Measurements from ENCODE around the gene TCEAL9. TPM values are rescaled to one million over a fixed set of nuclear protein-coding genes. Genes with fewer than 3 reads are reported as not detected.

The TCEAL9 gene
- total RNA-seq (2014; rRNA removed; shearing (Covaris generic)): 28.1 and 35.2 TPM in 2 replicates

GRCh38 chrX:103356130-103356798 lies at the start of gene TCEAL9:
TCEAL9 (plus strand) TSS chrX:103356506; CDS start chrX:103357685, 1,179 bp downstream.

GRCh38 chrX:103310555-103311398 lies 45.5 kb upstream of the TCEAL9 start, which contains the start of gene BEX2:
BEX2 (minus strand) TSS chrX:103310990; CDS start chrX:103309976, 1,014 bp downstream.

GRCh38 chrX:103329991-103330390 lies 26.3 kb upstream of the TCEAL9 start, which contains the start of gene TCEAL7:
TCEAL7 (plus strand) TSS chrX:103330239; CDS start chrX:103331404, 1,165 bp downstream.

GRCh38 chrX:103376118-103376978 lies 20.0 kb downstream of the TCEAL9 start, which contains the start of gene BEX3:
BEX3 (plus strand) TSS chrX:103376538; CDS start chrX:103377522, 984 bp downstream.

Small RNA genes within 50 kb of the gene (small RNA-seq; reads per million reads assigned to genes)
- gene Z92846.1: not detected

Other genes with a start within 250 kb of the TCEAL9 start
- 11.6 and 12.0 TPM in 2 replicates for gene BEX4, start 141.4 kb upstream of the TCEAL9 start, total RNA-seq (2014; rRNA removed; shearing (Covaris generic))
- gene TCEAL8, start 101.4 kb upstream of the TCEAL9 start, total RNA-seq (2014; rRNA removed; shearing (Covaris generic)): 42.7 and 45.7 TPM in 2 replicates
- gene TCEAL5, start 79.8 kb upstream of the TCEAL9 start, total RNA-seq (2014; rRNA removed; shearing (Covaris generic)): not detected in 2 replicates
- 19.2 and 27.8 TPM in 2 replicates for gene BEX2, start 45.5 kb upstream of the TCEAL9 start, total RNA-seq (2014; rRNA removed; shearing (Covaris generic))
- gene TCEAL7, start 26.3 kb upstream of the TCEAL9 start, total RNA-seq (2014; rRNA removed; shearing (Covaris generic)): not detected in 2 replicates
- 186 and 209 TPM in 2 replicates for gene BEX3, start 20.0 kb downstream of the TCEAL9 start, total RNA-seq (2014; rRNA removed; shearing (Covaris generic))
- not detected in 2 replicates for gene RAB40A, start 163.0 kb downstream of the TCEAL9 start, total RNA-seq (2014; rRNA removed; shearing (Covaris generic))
- gene TCEAL4, start 229.0 kb downstream of the TCEAL9 start, total RNA-seq (2014; rRNA removed; shearing (Covaris generic)): 37.6 and 41.9 TPM in 2 replicates

All from A375 (cell line).